ENCODE data around the gene RUFY3.

The RUFY3 gene

GRCh38 chr4:70833675-70834074 lies 111.9 kb downstream of the RUFY3 start:
- no peak overlapping the region for H3K23ac ChIP-seq (ENCODE audit: low read length)
- WGBS (ENCODE audit: extremely low coverage, insufficient coverage, low lambda C conversion rate): no CpG with 5 or more reads among the region's 1 CpG
- H3K27ac ChIP-seq (ENCODE audit: low read depth, low read length): no peak overlapping the region
- peaks cover 43% of the 10 kb centered on the region for H3K79me2 ChIP-seq (ENCODE audit: control insufficient read depth, insufficient read depth, low read length)
- no peak overlapping the region for H2BK5ac ChIP-seq (ENCODE audit: low read length)
- no peak overlapping the region for H3K4ac ChIP-seq (ENCODE audit: low read depth, low read length)
- no peak overlapping the region for H4K5ac ChIP-seq (ENCODE audit: low read length)
- H3K4me3 ChIP-seq (ENCODE audit: low read length): no peak overlapping the region
- H3K36me3 ChIP-seq (ENCODE audit: control insufficient read depth, insufficient read depth, low read length): peaks cover 14% of the 10 kb centered on the region
- H3K79me1 ChIP-seq (ENCODE audit: low read length): peaks cover 11% of the 10 kb centered on the region
- no peak overlapping the region for H3K9ac ChIP-seq (ENCODE audit: low read length)
- no peak overlapping the region for H2AK5ac ChIP-seq (ENCODE audit: low read length)
- H4K8ac ChIP-seq (ENCODE audit: low read depth, low read length): no peak overlapping the region
- no peak for DNase-seq
- no peak overlapping the region for H2BK15ac ChIP-seq (replicated peaks; ENCODE audit: low read depth)
- H3K4me1 ChIP-seq (ENCODE audit: control insufficient read depth, low read depth, low read length): no peaks in the 10 kb centered on the region
- no peak overlapping the region for H3K56ac ChIP-seq (ENCODE audit: low read length)
- no peaks in the 10 kb centered on the region for H3K27me3 ChIP-seq (ENCODE audit: insufficient read depth, low read length, poor library complexity)
- no peak overlapping the region for H2BK120ac ChIP-seq (ENCODE audit: low read depth, low read length)
- H3K18ac ChIP-seq (ENCODE audit: low read length): no peak overlapping the region
- no peak overlapping the region for H3K4me2 ChIP-seq (ENCODE audit: low read length)

- no CpG with 5 or more reads among the region's 2 CpGs for WGBS (ENCODE audit: extremely low coverage, insufficient coverage, low lambda C conversion rate)
- no peak overlapping the region for H3K4me3 ChIP-seq (ENCODE audit: low read length)
- H3K27me3 ChIP-seq (ENCODE audit: insufficient read depth, low read length, poor library complexity): no peaks in the 10 kb centered on the region
These were observed 114.3 kb downstream of the RUFY3 start for GRCh38 chr4:70836081-70836480.

GRCh38 chr4:70838204-70838603 lies 116.4 kb downstream of the RUFY3 start:
- Histone ChIP-seq H3K56ac (ENCODE audit: low read length) (peak overlapping the region; percentile 97), H4K8ac (ENCODE audit: low read depth, low read length) (no peak overlapping the region), H3K36me3 (ENCODE audit: control insufficient read depth, insufficient read depth, low read length) (peaks cover 4% of the 10 kb centered on the region), H3K4me2 (ENCODE audit: low read length) (peak overlapping the region; percentile 52), H2BK120ac (ENCODE audit: low read depth, low read length) (no peak overlapping the region), H3K79me2 (ENCODE audit: control insufficient read depth, insufficient read depth, low read length) (peaks cover 49% of the 10 kb centered on the region), H3K79me1 (ENCODE audit: low read length) (peaks cover 6% of the 10 kb centered on the region), H2AK5ac (ENCODE audit: low read length) (no peak overlapping the region), H3K4me1 (ENCODE audit: control insufficient read depth, low read depth, low read length) (no peaks in the 10 kb centered on the region), H3K18ac (ENCODE audit: low read length) (no peak overlapping the region), H3K9ac (ENCODE audit: low read length) (peak overlapping the region; percentile 99), H3K4ac (ENCODE audit: low read depth, low read length) (no peak overlapping the region), H3K27ac (ENCODE audit: low read depth, low read length) (peak overlapping the region; percentile 94), H2BK15ac (replicated peaks; ENCODE audit: low read depth) (no peak overlapping the region), H4K5ac (ENCODE audit: low read length) (no peak overlapping the region), H2BK5ac (ENCODE audit: low read length) (no peak overlapping the region), H3K27me3 (ENCODE audit: insufficient read depth, low read length, poor library complexity) (no peaks in the 10 kb centered on the region), H3K4me3 (ENCODE audit: low read length) (peak overlapping the region; percentile 99), H3K23ac (ENCODE audit: low read length) (no peak overlapping the region)
- WGBS (ENCODE audit: extremely low coverage, insufficient coverage, low lambda C conversion rate): no CpG with 5 or more reads among the region's 4 CpGs
- peak; percentile 21 for DNase-seq

More at GRCh38 chr4:70836081-70836480, 114.3 kb downstream of the RUFY3 start:
- Histone ChIP-seq H3K9ac (ENCODE audit: low read length) (no peak overlapping the region), H3K4me1 (ENCODE audit: control insufficient read depth, low read depth, low read length) (no peaks in the 10 kb centered on the region), H3K18ac (ENCODE audit: low read length) (no peak overlapping the region), H3K23ac (ENCODE audit: low read length) (no peak overlapping the region), H2AK5ac (ENCODE audit: low read length) (no peak overlapping the region), H3K27ac (ENCODE audit: low read depth, low read length) (no peak overlapping the region), H3K79me2 (ENCODE audit: control insufficient read depth, insufficient read depth, low read length) (peaks cover 52% of the 10 kb centered on the region), H3K79me1 (ENCODE audit: low read length) (peaks cover 8% of the 10 kb centered on the region), H2BK15ac (replicated peaks; ENCODE audit: low read depth) (no peak overlapping the region), H4K8ac (ENCODE audit: low read depth, low read length) (no peak overlapping the region), H3K36me3 (ENCODE audit: control insufficient read depth, insufficient read depth, low read length) (peaks cover 8% of the 10 kb centered on the region), H2BK5ac (ENCODE audit: low read length) (no peak overlapping the region), H2BK120ac (ENCODE audit: low read depth, low read length) (no peak overlapping the region), H3K56ac (ENCODE audit: low read length) (no peak overlapping the region), H3K4ac (ENCODE audit: low read depth, low read length) (no peak overlapping the region), H4K5ac (ENCODE audit: low read length) (no peak overlapping the region), H3K4me2 (ENCODE audit: low read length) (no peak overlapping the region)
- no peak for DNase-seq

- H2BK5ac ChIP-seq (ENCODE audit: low read length): peak overlapping the region; percentile 95
- H3K18ac ChIP-seq (ENCODE audit: low read length): peak overlapping the region; percentile 61
- peak overlapping the region; percentile 94 for H3K23ac ChIP-seq (ENCODE audit: low read length)
- peak overlapping the region; percentile 94 for H3K27ac ChIP-seq (ENCODE audit: low read depth, low read length)
- peak overlapping the region; percentile 99 for H3K4me3 ChIP-seq (ENCODE audit: low read length)
- H3K9ac ChIP-seq (ENCODE audit: low read length): peak overlapping the region; percentile 99
- H3K4ac ChIP-seq (ENCODE audit: low read depth, low read length): peak overlapping the region; percentile 87
- H3K4me2 ChIP-seq (ENCODE audit: low read length): peak overlapping the region; percentile 52
- peaks cover 47% of the 10 kb centered on the region for H3K79me2 ChIP-seq (ENCODE audit: control insufficient read depth, insufficient read depth, low read length)
- peak overlapping the region; percentile 69 for H2AK5ac ChIP-seq (ENCODE audit: low read length)
- H3K56ac ChIP-seq (ENCODE audit: low read length): peak overlapping the region; percentile 97
- H3K36me3 ChIP-seq (ENCODE audit: control insufficient read depth, insufficient read depth, low read length): peaks cover 4% of the 10 kb centered on the region
- H4K5ac ChIP-seq (ENCODE audit: low read length): no peak overlapping the region
- H3K79me1 ChIP-seq (ENCODE audit: low read length): peaks cover 6% of the 10 kb centered on the region
- WGBS (ENCODE audit: extremely low coverage, insufficient coverage, low lambda C conversion rate): no CpG with 5 or more reads among the region's 80 CpGs
- no peak overlapping the region for H2BK15ac ChIP-seq (replicated peaks; ENCODE audit: low read depth)
- H4K8ac ChIP-seq (ENCODE audit: low read depth, low read length): no peak overlapping the region
- H2BK120ac ChIP-seq (ENCODE audit: low read depth, low read length): peak overlapping the region; percentile 32
- no peaks in the 10 kb centered on the region for H3K4me1 ChIP-seq (ENCODE audit: control insufficient read depth, low read depth, low read length)
- peak; percentile 73 for DNase-seq
- H3K27me3 ChIP-seq (ENCODE audit: insufficient read depth, low read length, poor library complexity): no peaks in the 10 kb centered on the region
These were observed 117.2 kb downstream of the RUFY3 start for GRCh38 chr4:70838666-70839588.

- peak within 1 kb of the TSS; percentile 94 for H3K23ac ChIP-seq (ENCODE audit: low read length)
- peaks cover 6% of the 10 kb centered on the region for H3K79me1 ChIP-seq (ENCODE audit: low read length)
These were observed 117.9 kb downstream of the RUFY3 start, which contains the start of gene GRSF1 for GRCh38 chr4:70839589-70840093. Gene GRSF1, minus strand, starts transcription at chr4:70839890. Its CDS starts 63 bp downstream, at chr4:70839827.

More at GRCh38 chr4:70839589-70840093, 117.9 kb downstream of the RUFY3 start, which contains the start of gene GRSF1:
- H3K56ac ChIP-seq (ENCODE audit: low read length): peak within 1 kb of the TSS; percentile 97
- no peak within 1 kb of the TSS for H4K5ac ChIP-seq (ENCODE audit: low read length)
- H3K9ac ChIP-seq (ENCODE audit: low read length): peak within 1 kb of the TSS; percentile 99
- peaks cover 4% of the 10 kb centered on the region for H3K36me3 ChIP-seq (ENCODE audit: control insufficient read depth, insufficient read depth, low read length)
- H3K4ac ChIP-seq (ENCODE audit: low read depth, low read length): peak within 1 kb of the TSS; percentile 87
- no peak within 1 kb of the TSS for H2BK15ac ChIP-seq (replicated peaks; ENCODE audit: low read depth)
- H2BK120ac ChIP-seq (ENCODE audit: low read depth, low read length): peak within 1 kb of the TSS; percentile 32
- DNase-seq: peak; percentile 96
- no peak within 1 kb of the TSS for H4K8ac ChIP-seq (ENCODE audit: low read depth, low read length)
- H3K79me2 ChIP-seq (ENCODE audit: control insufficient read depth, insufficient read depth, low read length): peaks cover 44% of the 10 kb centered on the region
- peak within 1 kb of the TSS; percentile 94 for H3K27ac ChIP-seq (ENCODE audit: low read depth, low read length)
- no peaks in the 10 kb centered on the region for H3K4me1 ChIP-seq (ENCODE audit: control insufficient read depth, low read depth, low read length)
- peak within 1 kb of the TSS; percentile 69 for H2AK5ac ChIP-seq (ENCODE audit: low read length)
- H3K18ac ChIP-seq (ENCODE audit: low read length): peak within 1 kb of the TSS; percentile 61
- H2BK5ac ChIP-seq (ENCODE audit: low read length): peak within 1 kb of the TSS; percentile 95
- peak within 1 kb of the TSS; percentile 99 for H3K4me3 ChIP-seq (ENCODE audit: low read length)
- peak within 1 kb of the TSS; percentile 52 for H3K4me2 ChIP-seq (ENCODE audit: low read length)
- no CpG with 5 or more reads among the region's 51 CpGs for WGBS (ENCODE audit: extremely low coverage, insufficient coverage, low lambda C conversion rate)
- H3K27me3 ChIP-seq (ENCODE audit: insufficient read depth, low read length, poor library complexity): no peaks in the 10 kb centered on the region
